ENCODE data around the gene ZSWIM3. TPM values are rescaled to one million over a fixed set of nuclear protein-coding genes. Genes with fewer than 3 reads are reported as not detected.
A peak's percentile ranks its signal among the peaks of the same experiment; 100 is the strongest.

The ZSWIM3 gene
- total and polyA plus RNA-seq, 2 of the 13 experiments (the other 11 are each of a cell fraction or from before 2014, with no cell fraction given) = 5.2 to 5.8 TPM

- TF ChIP-seq ZNF639 (CRISPR knock-in tag; conservative IDR thresholded peaks at IDR 0.05) (0 out of 2 replicates have a peak, but pooled peaks have one; percentile 18), RELA (CRISPR knock-in tag; IDR thresholded peaks at IDR 0.05) (no peak), KDM5B (CRISPR knock-in tag; IDR thresholded peaks at IDR 0.05; ENCODE audit: borderline replicate concordance) (no peak), MEIS2 (CRISPR knock-in tag; IDR thresholded peaks at IDR 0.05) (0 out of 2 replicates have a peak, but pooled peaks have one; percentile 20), GZF1 (CRISPR knock-in tag; IDR thresholded peaks at IDR 0.05) (no peak), EEA1 (CRISPR knock-in tag; IDR thresholded peaks at IDR 0.05; ENCODE audit: borderline replicate concordance) (peak; percentile 75; the same call in 1 of the 2 replicates), ZNF792 (CRISPR knock-in tag; IDR thresholded peaks at IDR 0.05) (0 out of 2 replicates have a peak, but pooled peaks have one; percentile 19), SRF (IDR thresholded peaks at IDR 0.05; ENCODE audit: low read depth, low read length) (no peak), MAX (IDR thresholded peaks at IDR 0.05) (0 out of 2 replicates have a peak, but pooled peaks have one; percentile 10), ZNF780A (CRISPR knock-in tag; IDR thresholded peaks at IDR 0.05) (no peak), CBFB (CRISPR knock-in tag; IDR thresholded peaks at IDR 0.05) (0 out of 2 replicates have a peak, but pooled peaks have one; percentile 19)
- TF ChIP-seq, protein P1, sequence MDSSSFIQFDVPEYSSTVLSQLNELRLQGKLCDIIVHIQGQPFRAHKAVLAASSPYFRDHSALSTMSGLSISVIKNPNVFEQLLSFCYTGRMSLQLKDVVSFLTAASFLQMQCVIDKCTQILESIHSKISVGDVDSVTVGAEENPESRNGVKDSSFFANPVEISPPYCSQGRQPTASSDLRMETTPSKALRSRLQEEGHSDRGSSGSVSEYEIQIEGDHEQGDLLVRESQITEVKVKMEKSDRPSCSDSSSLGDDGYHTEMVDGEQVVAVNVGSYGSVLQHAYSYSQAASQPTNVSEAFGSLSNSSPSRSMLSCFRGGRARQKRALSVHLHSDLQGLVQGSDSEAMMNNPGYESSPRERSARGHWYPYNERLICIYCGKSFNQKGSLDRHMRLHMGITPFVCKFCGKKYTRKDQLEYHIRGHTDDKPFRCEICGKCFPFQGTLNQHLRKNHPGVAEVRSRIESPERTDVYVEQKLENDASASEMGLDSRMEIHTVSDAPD (CRISPR knock-in tag; IDR thresholded peaks at IDR 0.05) = no peak
- TF ChIP-seq, protein P2, sequence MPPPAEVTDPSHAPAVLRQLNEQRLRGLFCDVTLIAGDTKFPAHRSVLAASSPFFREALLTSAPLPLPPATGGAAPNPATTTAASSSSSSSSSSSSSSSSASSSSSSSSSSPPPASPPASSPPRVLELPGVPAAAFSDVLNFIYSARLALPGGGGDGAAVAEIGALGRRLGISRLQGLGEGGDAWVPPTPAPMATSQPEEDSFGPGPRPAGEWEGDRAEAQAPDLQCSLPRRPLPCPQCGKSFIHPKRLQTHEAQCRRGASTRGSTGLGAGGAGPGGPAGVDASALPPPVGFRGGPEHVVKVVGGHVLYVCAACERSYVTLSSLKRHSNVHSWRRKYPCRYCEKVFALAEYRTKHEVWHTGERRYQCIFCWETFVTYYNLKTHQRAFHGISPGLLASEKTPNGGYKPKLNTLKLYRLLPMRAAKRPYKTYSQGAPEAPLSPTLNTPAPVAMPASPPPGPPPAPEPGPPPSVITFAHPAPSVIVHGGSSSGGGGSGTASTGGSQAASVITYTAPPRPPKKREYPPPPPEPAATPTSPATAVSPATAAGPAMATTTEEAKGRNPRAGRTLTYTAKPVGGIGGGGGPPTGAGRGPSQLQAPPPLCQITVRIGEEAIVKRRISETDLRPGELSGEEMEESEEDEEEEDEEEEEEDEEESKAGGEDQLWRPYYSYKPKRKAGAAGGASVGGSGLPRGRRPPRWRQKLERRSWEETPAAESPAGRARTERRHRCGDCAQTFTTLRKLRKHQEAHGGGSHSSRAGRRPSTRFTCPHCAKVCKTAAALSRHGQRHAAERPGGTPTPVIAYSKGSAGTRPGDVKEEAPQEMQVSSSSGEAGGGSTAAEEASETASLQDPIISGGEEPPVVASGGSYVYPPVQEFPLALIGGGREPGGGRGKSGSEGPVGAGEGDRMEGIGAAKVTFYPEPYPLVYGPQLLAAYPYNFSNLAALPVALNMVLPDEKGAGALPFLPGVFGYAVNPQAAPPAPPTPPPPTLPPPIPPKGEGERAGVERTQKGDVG (CRISPR knock-in tag; IDR thresholded peaks at IDR 0.05; ENCODE audit: borderline replicate concordance) = no peak
- TF ChIP-seq, protein P3, sequence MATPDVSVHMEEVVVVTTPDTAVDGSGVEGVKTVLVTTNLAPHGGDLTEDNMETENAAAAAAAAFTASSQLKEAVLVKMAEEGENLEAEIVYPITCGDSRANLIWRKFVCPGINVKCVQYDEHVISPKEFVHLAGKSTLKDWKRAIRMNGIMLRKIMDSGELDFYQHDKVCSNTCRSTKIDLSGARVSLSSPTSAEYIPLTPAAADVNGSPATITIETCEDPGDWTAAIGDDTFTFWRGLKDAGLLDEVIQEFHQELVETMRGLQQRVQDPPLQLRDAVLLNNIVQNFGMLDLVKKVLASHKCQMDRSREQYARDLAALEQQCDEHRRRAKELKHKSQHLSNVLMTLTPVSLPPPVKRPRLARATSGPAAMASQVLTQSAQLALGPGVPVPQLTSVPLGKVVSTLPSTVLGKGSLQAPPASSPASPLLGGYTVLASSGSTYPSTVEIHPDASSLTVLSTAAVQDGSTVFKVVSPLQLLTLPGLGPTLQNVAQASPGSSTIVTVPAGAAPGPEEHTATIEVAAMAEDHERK (CRISPR knock-in tag; IDR thresholded peaks at IDR 0.05; ENCODE audit: low read depth) = no peak
- TF ChIP-seq, protein P4, sequence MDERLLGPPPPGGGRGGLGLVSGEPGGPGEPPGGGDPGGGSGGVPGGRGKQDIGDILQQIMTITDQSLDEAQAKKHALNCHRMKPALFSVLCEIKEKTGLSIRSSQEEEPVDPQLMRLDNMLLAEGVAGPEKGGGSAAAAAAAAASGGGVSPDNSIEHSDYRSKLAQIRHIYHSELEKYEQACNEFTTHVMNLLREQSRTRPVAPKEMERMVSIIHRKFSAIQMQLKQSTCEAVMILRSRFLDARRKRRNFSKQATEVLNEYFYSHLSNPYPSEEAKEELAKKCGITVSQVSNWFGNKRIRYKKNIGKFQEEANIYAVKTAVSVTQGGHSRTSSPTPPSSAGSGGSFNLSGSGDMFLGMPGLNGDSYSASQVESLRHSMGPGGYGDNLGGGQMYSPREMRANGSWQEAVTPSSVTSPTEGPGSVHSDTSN (CRISPR knock-in tag; IDR thresholded peaks at IDR 0.05) = no peak
- TF ChIP-seq, protein P5, sequence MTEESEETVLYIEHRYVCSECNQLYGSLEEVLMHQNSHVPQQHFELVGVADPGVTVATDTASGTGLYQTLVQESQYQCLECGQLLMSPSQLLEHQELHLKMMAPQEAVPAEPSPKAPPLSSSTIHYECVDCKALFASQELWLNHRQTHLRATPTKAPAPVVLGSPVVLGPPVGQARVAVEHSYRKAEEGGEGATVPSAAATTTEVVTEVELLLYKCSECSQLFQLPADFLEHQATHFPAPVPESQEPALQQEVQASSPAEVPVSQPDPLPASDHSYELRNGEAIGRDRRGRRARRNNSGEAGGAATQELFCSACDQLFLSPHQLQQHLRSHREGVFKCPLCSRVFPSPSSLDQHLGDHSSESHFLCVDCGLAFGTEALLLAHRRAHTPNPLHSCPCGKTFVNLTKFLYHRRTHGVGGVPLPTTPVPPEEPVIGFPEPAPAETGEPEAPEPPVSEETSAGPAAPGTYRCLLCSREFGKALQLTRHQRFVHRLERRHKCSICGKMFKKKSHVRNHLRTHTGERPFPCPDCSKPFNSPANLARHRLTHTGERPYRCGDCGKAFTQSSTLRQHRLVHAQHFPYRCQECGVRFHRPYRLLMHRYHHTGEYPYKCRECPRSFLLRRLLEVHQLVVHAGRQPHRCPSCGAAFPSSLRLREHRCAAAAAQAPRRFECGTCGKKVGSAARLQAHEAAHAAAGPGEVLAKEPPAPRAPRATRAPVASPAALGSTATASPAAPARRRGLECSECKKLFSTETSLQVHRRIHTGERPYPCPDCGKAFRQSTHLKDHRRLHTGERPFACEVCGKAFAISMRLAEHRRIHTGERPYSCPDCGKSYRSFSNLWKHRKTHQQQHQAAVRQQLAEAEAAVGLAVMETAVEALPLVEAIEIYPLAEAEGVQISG (CRISPR knock-in tag; IDR thresholded peaks at IDR 0.05) = 0 out of 2 replicates have a peak, but pooled peaks have one; percentile 35
Measured at GRCh38 chr20:45826381-45827019, 30.9 kb upstream of the ZSWIM3 start (continued).

All from HepG2 (cell line).